Placental epithelial cell (primary cell): ENCODE data around the gene DENND2D. TPM values are rescaled to one million over a fixed set of nuclear protein-coding genes. Genes with fewer than 3 reads are reported as not detected.

Experiments
- small RNA-seq: library from RNA; depleted of rRNA; stranded (forward); fragments of <200 nt; gene quantifications from one replicate; pipeline ENCODE3, GENCODE V24; 2012
- total RNA-seq: library from RNA; depleted of rRNA; stranded (reverse); fragments of >200 nt; gene quantifications from 2 replicates; pipeline ENCODE4 v1.2.3, GENCODE V29; 2012

Gene DENND2D, protein sequence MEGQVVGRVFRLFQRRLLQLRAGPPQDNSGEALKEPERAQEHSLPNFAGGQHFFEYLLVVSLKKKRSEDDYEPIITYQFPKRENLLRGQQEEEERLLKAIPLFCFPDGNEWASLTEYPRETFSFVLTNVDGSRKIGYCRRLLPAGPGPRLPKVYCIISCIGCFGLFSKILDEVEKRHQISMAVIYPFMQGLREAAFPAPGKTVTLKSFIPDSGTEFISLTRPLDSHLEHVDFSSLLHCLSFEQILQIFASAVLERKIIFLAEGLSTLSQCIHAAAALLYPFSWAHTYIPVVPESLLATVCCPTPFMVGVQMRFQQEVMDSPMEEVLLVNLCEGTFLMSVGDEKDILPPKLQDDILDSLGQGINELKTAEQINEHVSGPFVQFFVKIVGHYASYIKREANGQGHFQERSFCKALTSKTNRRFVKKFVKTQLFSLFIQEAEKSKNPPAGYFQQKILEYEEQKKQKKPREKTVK
- 75.4 and 93.4 TPM in 2 replicates for total RNA-seq

DNA sequence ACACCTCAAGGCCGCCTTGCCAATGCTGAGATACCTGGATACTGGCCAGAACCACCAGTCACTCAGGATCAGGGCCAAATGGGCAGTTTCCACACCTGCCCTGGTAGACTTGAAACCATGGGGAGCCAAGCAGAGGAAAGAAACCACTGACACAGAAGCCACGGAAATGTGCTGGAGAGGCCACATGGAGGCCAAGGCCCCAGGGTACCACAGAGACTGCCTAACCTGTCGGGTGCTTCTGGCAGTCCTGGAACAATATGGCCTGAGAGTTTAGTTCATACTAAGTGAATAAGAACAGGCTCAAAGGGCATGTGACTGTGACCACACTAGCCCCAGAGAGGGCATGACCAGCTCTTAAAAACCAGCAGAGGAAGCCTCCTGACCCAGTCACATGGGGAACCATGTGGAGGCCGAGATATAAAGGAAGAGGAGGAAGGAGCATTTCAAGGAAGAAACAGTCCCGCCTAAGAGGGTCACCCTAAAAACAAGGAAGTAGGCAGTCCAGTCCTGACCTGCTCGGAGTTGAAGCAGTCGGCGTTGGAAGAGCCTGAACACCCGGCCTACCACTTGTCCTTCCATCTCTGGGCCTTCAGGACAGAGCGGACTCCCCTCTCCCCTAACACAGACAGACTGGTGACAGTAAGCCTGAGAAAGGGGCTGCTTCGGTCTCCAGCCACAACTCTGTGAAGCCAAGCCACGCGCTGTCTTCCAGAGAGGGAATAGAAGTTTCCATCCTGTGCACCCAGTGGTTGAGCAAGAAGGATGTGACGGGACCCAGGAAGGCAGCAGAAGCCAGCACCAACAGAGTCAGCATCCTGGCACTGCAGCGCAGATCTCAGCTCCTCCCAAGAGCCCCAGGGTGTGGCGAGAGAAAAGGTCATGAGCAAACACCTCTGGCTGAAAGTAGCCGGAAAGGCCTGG lies at the start of gene DENND2D:
DENND2D (minus strand) TSS at position 766 of the 921 bp plus-strand sequence; CDS start at position 579, 187 bp downstream.

DNA sequence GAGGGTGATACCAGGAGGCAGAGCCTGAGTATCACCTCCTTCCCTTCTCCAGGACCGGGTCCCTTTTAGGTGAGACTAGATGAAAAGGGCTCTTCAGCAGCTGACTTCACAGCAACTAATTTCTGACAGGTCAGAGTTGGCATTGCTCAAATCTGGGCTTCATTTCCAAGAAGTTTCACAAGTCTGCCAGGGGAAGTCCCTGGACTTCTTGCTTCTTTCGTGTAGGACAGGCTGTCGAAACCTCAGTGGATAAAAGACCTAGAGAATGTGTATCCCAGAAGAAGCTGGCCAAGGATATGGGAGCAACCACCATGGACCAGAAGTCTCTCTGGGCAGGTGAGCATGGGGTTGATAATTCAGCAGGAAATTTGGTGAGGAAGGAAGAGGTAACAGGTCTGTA lies 27.0 kb upstream of the DENND2D start, which contains the start of gene CHI3L2:
CHI3L2 (plus strand) TSS at position 280 of the 400 bp plus-strand sequence; CDS start at position 297, 17 bp downstream.

DNA sequence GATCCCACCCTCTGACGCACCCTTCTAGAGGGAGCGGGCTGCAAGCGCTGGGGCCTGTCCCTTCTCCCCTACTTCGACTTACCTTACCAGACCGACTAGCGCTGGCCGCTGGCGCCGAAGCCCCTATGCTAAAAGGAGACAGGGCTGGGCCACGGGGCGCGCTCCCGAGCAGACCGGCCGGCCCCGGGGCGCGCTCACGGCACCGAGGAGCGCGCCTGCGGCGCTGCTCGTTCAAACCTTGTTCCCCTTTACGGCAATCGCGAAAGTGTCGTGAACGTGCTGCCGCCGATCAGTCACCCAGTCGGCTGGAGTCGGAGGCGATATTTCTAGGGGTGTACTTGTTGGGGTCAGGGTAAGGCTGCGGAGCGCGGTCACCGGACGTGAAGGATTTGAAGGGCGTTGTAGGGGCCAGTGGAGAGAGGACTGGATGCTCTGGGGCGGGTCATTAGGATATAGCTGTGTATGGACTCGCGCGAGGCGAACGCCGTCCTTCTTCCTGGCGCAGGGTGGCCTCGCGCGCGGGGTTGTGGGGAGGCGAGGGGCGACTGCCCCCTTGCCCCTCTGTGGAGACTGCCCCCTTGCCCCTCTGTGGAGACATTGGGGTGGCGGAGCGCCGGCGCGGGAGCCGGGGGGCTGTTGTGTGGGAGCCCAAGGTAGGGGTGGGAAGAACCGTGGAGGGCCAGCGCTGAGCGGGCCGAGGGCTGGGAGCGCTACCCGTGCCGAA lies 60.3 kb downstream of the DENND2D start, which contains the start of the genes CEPT1 and DRAM2:
CEPT1 (plus strand) TSS at position 268 of the 724 bp plus-strand sequence. CDS start 7,492 bp downstream, outside the sequence.
DRAM2 (minus strand) TSS at position 138 of the 724 bp plus-strand sequence. CDS start 8,539 bp downstream, outside the sequence.

Small RNA genes lying within 50 kb of the gene (small RNA-seq; reads per million reads assigned to genes)
- gene AL355816.1, result not detected

Other genes with a start within 250 kb of the DENND2D start
- gene LRIF1, start 236.7 kb downstream of the DENND2D start, total RNA-seq, result 11.4 and 13.3 TPM in 2 replicates
- gene DRAM2, start 60.6 kb downstream of the DENND2D start, total RNA-seq, result 73.0 and 107 TPM in 2 replicates
- 34.9 and 51.8 TPM in 2 replicates for gene CEPT1, start 60.4 kb downstream of the DENND2D start, total RNA-seq
- 3.5 and 4.9 TPM in 2 replicates for gene CHI3L2, start 27.1 kb upstream of the DENND2D start, total RNA-seq
- gene CHIA, start 90.2 kb upstream of the DENND2D start, total RNA-seq, result under 0.01 and 0.11 TPM in 2 replicates
- gene OVGP1, start 227.1 kb upstream of the DENND2D start, total RNA-seq, result 0.76 and 1.2 TPM in 2 replicates
- gene WDR77, start 248.6 kb upstream of the DENND2D start, total RNA-seq, result 26.7 and 51.6 TPM in 2 replicates
- gene ATP5PB, start 248.8 kb upstream of the DENND2D start, total RNA-seq, result 203 and 218 TPM in 2 replicates